ENCODE data around the gene CNGA4. TPM values are rescaled to one million over a fixed set of nuclear protein-coding genes. Genes with fewer than 3 reads are reported as not detected.

The CNGA4 gene
- total and polyA plus RNA-seq, 2 donors (not counting 1 experiment from before 2014, with no cell fraction given), result 0.79 to 1.9 TPM

GRCh38 chr11:6216501-6216900 is 22.4 kb upstream of the CNGA4 start:
- no peaks in the 10 kb centered on the region for H4K20me1 ChIP-seq (ENCODE audit: control insufficient read depth, insufficient read depth, low read length, poor library complexity, severe bottlenecking)
- H3K27ac Mint-ChIP-seq, result no peak overlapping the region
- WGBS (ENCODE audit: insufficient coverage), result 100% methylated on average over 4 of the region's 4 CpGs
- no peak for ATAC-seq (ENCODE audit: low read depth)
- no peak overlapping the region for H3K4me3 Mint-ChIP-seq
- no peak overlapping the region for H3K27ac ChIP-seq (ENCODE audit: low read length in 2 of 2)
- H2AFZ ChIP-seq (ENCODE audit: insufficient read depth, low read depth, low read length, poor library complexity, severe bottlenecking), result no peak overlapping the region
- no peaks in the 10 kb centered on the region for H3K4me1 Mint-ChIP-seq
- no peak overlapping the region for H3K4me2 ChIP-seq (replicated peaks; ENCODE audit: low read depth, low read length, poor library complexity, severe bottlenecking)
- H3K4me3 ChIP-seq (ENCODE audit: control extremely low read depth in 1 of 5, extremely low read depth in 1 of 5, insufficient read depth in 1 of 5, low read depth in 2 of 5, low read length in 4 of 5), result no peak overlapping the region
- ChIA-PET POLR2A (no interaction called here), CTCF (no interaction called here)
- H3K27me3 ChIP-seq (replicated peaks in 1 of 4; ENCODE audit: control extremely low read depth in 1 of 4, control insufficient read depth in 3 of 4, insufficient read depth in 4 of 4, low read length in 3 of 4), result no peaks in the 10 kb centered on the region
- H3K27me3 Mint-ChIP-seq, result no peaks in the 10 kb centered on the region
- TF ChIP-seq EZH2 (IDR thresholded peaks at IDR 0.05; ENCODE audit: borderline replicate concordance, insufficient read depth, low read depth, low read length, poor library complexity, severe bottlenecking) (no peak), CTCF (IDR thresholded peaks at IDR 0.05) (no peak)
- no peak for DNase-seq
- no peaks in the 10 kb centered on the region for H3K4me1 ChIP-seq (ENCODE audit: control insufficient read depth in 2 of 2, insufficient read depth in 2 of 2, low read length in 2 of 2)
- H3K79me2 ChIP-seq (ENCODE audit: control insufficient read depth, insufficient read depth, low read length), result no peaks in the 10 kb centered on the region
- no peaks in the 10 kb centered on the region for H3K9me3 Mint-ChIP-seq (ENCODE audit: insufficient read depth)
- H3K36me3 ChIP-seq (replicated peaks in 1 of 2; ENCODE audit: control extremely low read depth in 1 of 2, control insufficient read depth in 1 of 2, extremely low read depth in 1 of 2, insufficient read depth in 2 of 2, low read length in 1 of 2), result peaks cover 0 to 78% of the 10 kb centered on the region in 2 experiments
- no peaks in the 10 kb centered on the region for H3K9me3 ChIP-seq (ENCODE audit: control extremely low read depth in 1 of 3, control insufficient read depth in 2 of 3, insufficient read depth in 1 of 3, low read length in 2 of 3)
- intact Hi-C loops (cut with micrococcal nuclease), result no loop called here
- H3K9ac ChIP-seq (ENCODE audit: low read length), result no peak overlapping the region

GRCh38 chr11:6217722-6218121 is 21.2 kb upstream of the CNGA4 start:
- ATAC-seq (ENCODE audit: low read depth), result no peak
- no peak for DNase-seq
- Mint-ChIP-seq H3K27ac (no peak overlapping the region), H3K4me3 (no peak overlapping the region), H3K27me3 (no peaks in the 10 kb centered on the region), H3K9me3 (ENCODE audit: insufficient read depth) (no peaks in the 10 kb centered on the region), H3K4me1 (no peaks in the 10 kb centered on the region)
- no peaks in the 10 kb centered on the region for H3K9me3 ChIP-seq (ENCODE audit: control extremely low read depth in 1 of 3, control insufficient read depth in 2 of 3, insufficient read depth in 1 of 3, low read length in 2 of 3)
- no peaks in the 10 kb centered on the region for H3K27me3 ChIP-seq (replicated peaks in 1 of 4; ENCODE audit: control extremely low read depth in 1 of 4, control insufficient read depth in 3 of 4, insufficient read depth in 4 of 4, low read length in 3 of 4)
- no peak overlapping the region for H3K27ac ChIP-seq (ENCODE audit: low read length in 2 of 2)
- no peaks in the 10 kb centered on the region for H3K4me1 ChIP-seq (ENCODE audit: control insufficient read depth in 2 of 2, insufficient read depth in 2 of 2, low read length in 2 of 2)
- intact Hi-C loops (cut with micrococcal nuclease), result no loop called here
- no peak overlapping the region for H3K9ac ChIP-seq (ENCODE audit: low read length)
- H3K4me2 ChIP-seq (replicated peaks; ENCODE audit: low read depth, low read length, poor library complexity, severe bottlenecking), result no peak overlapping the region
- no peaks in the 10 kb centered on the region for H3K79me2 ChIP-seq (ENCODE audit: control insufficient read depth, insufficient read depth, low read length)
- POLR2A ChIA-PET, result no interaction called here
- no peak overlapping the region for H2AFZ ChIP-seq (ENCODE audit: insufficient read depth, low read depth, low read length, poor library complexity, severe bottlenecking)
- CTCF ChIA-PET, result no interaction called here
- H3K4me3 ChIP-seq (ENCODE audit: control extremely low read depth in 1 of 5, extremely low read depth in 1 of 5, insufficient read depth in 1 of 5, low read depth in 2 of 5, low read length in 4 of 5), result no peak overlapping the region
- 93% methylated on average over 18 of the region's 19 CpGs for WGBS (ENCODE audit: insufficient coverage)
- TF ChIP-seq CTCF (IDR thresholded peaks at IDR 0.05) (no peak), EZH2 (IDR thresholded peaks at IDR 0.05; ENCODE audit: borderline replicate concordance, insufficient read depth, low read depth, low read length, poor library complexity, severe bottlenecking) (no peak)
- peaks cover 4 to 80% of the 10 kb centered on the region in 2 experiments for H3K36me3 ChIP-seq (replicated peaks in 1 of 2; ENCODE audit: control extremely low read depth in 1 of 2, control insufficient read depth in 1 of 2, extremely low read depth in 1 of 2, insufficient read depth in 2 of 2, low read length in 1 of 2)
- H4K20me1 ChIP-seq (ENCODE audit: control insufficient read depth, insufficient read depth, low read length, poor library complexity, severe bottlenecking), result no peaks in the 10 kb centered on the region

Data from B cell (primary cell).